HG02571 (cell line): ENCODE data around the gene EVI5L.

Source experiments
- ATAC-seq: cut with Tn5 transposase; IDR thresholded peaks from one replicate; pipeline ENCODE4 v1.9.1; 2021; ENCODE audit warnings: mild to moderate bottlenecking, moderate library complexity; ENCODE audit not compliant: unreplicated experiment

Gene EVI5L

GRCh38 chr19:7859831-7860713, 30.1 kb downstream of the EVI5L start:
- ATAC-seq = no peak

GRCh38 chr19:7860714-7861618, 30.9 kb downstream of the EVI5L start:
- no peak for ATAC-seq

GRCh38 chr19:7861619-7862412, 31.8 kb downstream of the EVI5L start:
- ATAC-seq = no peak

DNA sequence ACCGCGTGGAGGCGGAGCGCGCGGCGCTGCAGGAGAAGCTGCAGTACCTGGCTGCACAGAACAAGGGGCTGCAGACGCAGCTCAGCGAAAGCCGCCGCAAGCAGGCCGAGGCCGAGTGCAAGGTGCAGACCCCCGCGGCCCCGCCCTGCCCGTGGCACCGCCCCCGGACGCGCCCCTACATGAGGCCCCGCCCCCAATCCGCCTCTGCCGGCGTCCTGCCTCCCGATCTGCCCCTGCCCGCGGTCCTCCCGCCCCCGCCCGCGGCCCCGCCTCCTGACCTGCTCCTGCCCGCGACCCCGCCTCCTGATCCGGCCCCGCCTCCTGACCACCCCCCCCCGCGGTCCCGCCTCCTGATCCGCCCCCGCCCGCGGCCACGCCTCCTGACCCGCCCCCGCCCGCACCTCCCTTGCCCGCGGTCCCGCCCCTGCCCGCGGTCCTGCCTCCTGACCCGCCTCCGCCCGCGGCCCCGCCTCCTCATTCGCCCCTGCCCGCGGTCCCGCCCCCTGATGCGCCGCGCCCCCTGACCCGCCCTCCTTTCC, 32.5 kb downstream of the EVI5L start:
- no peak for ATAC-seq

- no peak for ATAC-seq
Measured at GRCh38 chr19:7863157-7863970, 33.3 kb downstream of the EVI5L start.

GRCh38 chr19:7863971-7864689, 34.1 kb downstream of the EVI5L start:
- ATAC-seq = no peak

DNA sequence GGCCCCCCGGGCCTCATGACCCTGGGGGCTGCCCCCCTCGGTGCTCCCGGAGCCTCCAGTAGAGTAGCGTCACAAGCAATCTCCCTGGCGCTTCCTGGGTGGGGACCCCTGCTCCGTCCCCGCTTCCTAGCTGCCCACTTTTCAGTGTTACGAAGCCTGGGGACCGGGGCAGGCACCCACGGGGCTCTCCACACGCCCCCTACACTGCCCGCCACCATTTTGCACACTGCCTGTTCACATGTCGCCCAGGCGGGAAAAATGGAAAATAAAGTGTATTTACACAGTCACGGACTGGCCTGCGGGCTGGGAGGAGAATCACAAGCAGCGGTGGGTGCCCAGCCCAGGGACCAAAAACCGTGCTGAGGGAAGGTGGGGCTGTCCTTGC, 34.7 kb downstream of the EVI5L start:
- ATAC-seq = no peak

GRCh38 chr19:7865262-7865911, 35.4 kb downstream of the EVI5L start:
- no peak for ATAC-seq

- no peak for ATAC-seq
Measured at GRCh38 chr19:7866399-7867091, 36.5 kb downstream of the EVI5L start.

DNA sequence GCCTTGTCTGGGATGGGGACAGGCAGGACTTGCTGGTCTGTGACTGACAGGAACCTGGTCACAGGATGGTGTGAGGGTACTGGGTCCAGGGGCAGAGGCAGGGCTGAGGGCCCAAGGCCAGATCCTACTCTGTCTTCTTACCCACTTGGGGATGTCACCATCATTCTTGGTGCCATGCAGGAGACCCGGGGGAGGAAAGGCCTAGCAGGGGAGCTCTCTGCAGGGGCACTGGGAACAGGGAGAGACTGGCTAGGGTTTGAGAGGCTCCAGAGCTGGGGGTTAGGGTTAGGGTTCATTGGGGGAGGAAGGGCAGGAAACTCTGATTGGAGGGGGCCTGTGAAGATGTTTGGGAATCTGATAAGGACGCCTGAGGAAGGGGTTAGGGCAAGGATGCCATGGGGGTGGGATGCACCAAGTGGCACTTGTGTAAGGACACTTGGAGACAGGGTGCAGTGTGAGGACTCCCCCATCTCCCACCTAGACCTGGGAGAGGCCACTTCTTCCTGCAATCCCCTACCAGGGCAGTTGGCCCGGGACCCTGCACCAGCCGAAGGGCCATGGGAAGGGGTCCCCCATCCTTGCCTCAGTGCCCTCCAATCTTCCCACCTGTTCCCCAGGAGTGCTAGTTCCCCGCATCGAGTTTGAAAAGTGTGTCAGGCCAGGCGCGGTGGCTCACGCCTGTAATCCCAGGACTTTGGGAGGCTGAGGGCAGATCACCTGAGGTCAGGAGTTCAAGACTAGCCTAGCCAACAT, 37.2 kb downstream of the EVI5L start:
- ATAC-seq = no peak

- ATAC-seq = no peak
Measured at GRCh38 chr19:7868326-7868670, 38.3 kb downstream of the EVI5L start.

DNA sequence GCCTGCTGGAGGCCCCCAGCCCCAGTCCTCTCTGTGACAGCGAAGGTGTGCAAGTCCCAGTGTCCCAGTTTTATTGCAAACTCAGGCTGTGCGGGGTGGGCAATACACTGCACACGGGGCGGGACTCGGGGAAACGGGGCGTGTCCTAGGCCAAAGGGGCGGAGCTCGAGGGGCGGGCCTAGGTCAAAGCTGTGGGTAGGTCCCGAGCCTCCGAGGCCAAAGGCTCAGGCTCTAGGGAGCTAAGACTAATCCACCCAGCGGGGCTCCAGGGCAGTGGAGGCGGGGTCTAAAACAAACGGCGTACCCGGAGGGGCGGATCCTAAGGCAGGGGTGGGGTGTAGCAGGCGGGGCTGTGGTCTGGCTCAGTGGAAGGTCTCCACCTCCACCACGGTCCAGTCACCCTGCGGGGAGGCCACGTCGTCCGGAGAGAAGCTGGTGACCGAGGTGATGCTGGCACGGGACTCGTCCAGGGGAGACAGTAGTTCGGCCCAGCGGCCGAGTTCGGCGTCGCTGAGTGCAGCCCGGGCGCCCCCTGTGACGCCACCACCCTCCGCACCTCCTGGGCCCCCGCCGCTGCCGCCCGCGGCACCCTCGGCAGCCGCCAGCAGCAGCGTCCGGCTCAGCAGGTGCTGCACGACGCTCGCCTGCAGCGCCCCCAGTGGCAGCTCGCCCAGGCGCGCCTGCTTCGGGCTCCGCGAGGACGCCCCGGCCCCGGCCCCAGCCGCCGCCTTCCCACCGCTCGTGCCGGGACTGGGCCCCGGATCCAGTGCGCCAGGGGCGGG, 38.8 kb downstream of the EVI5L start:
- ATAC-seq = peak; percentile 62

DNA sequence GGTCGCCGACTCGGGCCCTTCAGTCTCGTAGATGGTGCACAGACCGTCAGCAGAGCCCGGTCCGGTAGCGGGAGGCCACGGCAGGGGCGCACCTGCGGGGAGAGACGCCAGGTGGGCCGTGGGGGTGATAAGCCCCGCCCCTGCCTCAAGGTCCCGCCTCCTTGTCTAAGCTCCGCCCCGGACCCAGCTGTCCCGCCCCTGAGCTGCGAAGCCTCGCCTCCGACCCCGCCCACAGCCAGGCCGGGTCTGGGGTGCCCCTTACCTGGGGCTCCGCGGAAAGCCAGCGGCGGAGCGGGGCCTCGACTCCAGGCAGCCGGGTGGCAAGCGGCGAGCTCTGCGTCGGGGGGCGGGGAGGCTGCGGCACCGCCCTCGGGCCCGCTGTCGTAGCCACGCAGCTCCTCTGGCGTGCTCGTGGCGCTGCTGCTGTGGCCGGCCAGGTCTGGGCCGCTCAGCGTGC, 39.5 kb downstream of the EVI5L start:
- ATAC-seq = peak; percentile 37

DNA sequence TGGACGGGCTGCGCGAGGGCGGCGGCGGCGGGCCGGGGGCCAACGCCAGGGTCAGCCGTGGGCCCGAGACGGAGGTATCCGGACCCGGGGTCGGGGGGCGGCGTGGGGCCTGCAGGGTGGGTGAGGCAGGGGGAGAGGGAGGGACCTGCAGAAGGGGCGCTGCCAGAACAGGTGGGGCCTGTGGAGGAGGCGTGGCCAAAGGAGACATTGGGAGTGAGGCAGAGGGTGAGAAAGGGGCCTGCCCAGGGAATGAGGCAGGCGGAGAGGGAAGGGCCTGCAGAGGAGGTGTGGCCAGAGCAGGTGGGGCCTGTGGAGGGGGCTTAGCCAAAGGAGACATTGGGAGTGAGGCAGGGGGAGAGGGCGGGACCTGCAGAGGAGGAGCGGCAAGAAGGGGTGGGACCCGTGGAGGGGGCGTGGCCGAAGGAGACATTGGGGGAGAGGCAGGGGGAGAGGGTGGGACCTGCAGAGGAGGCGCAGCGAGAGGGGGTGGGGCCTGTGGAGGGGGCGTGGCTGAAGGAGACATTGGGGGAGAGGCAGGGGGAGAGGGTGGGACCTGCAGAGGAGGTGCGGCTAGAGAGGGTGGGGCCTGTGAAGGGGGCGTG, 40.0 kb downstream of the EVI5L start:
- ATAC-seq = no peak

GRCh38 chr19:7870571-7871436, 40.8 kb downstream of the EVI5L start:
- ATAC-seq = no peak
